DOHH2 (cell line): ENCODE results near the gene FFAR1.

Experiments used
- EZH2phosphoT487 ChIP-seq: fragments of 200-600 bp; sonication (generic); IDR thresholded peaks from 2 replicates; pipeline ENCODE4 v1.6.1; 2017; ENCODE audit warnings: borderline replicate concordance, mild to moderate bottlenecking, antibody characterized with exemption, low read length, moderate library complexity, mixed read lengths
- TF ChIP-seq, protein P1 (sequence below): fragments of 200-600 bp; sonication (generic); IDR thresholded peaks from one replicate; pipeline ENCODE4 v1.5.1; 2014; ENCODE audit warnings: antibody characterized with exemption, mild to moderate bottlenecking, low read depth, low read length; ENCODE audit not compliant: poor library complexity, severe bottlenecking

DNA sequence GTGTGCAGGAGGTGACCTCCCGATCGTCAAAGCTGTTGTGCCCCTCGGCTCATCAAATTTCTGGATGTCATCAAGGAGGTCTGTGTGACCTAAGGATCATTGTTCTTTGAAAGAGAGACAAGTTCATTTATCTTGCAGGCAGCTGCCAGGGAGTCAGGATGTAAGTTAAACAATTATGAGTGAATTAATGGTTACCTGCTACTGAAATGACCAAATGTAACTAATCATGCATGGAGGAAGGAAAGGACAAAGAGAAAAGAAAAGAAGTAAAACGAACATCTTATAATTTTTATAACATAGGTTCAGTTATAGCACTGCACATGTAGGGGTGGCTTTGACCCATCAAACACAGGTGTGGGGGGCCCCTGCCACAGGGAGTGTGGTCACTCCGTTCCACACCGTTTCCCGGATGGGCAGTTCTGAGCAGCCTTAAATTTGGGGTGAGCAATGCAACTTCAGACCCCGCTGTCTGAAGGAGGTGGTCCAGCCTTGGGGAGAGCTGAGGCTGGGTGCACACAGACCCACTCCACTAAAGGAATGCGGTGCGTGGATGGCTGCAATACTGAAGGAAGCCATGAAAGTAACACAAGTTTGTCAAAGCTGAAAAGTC is 13.5 kb upstream of the FFAR1 start:
- TF ChIP-seq, protein P1, sequence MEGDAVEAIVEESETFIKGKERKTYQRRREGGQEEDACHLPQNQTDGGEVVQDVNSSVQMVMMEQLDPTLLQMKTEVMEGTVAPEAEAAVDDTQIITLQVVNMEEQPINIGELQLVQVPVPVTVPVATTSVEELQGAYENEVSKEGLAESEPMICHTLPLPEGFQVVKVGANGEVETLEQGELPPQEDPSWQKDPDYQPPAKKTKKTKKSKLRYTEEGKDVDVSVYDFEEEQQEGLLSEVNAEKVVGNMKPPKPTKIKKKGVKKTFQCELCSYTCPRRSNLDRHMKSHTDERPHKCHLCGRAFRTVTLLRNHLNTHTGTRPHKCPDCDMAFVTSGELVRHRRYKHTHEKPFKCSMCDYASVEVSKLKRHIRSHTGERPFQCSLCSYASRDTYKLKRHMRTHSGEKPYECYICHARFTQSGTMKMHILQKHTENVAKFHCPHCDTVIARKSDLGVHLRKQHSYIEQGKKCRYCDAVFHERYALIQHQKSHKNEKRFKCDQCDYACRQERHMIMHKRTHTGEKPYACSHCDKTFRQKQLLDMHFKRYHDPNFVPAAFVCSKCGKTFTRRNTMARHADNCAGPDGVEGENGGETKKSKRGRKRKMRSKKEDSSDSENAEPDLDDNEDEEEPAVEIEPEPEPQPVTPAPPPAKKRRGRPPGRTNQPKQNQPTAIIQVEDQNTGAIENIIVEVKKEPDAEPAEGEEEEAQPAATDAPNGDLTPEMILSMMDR: no peak
- no peak for TF ChIP-seq EZH2phosphoT487
